ENCODE results near the gene ADCY2.

DNA sequence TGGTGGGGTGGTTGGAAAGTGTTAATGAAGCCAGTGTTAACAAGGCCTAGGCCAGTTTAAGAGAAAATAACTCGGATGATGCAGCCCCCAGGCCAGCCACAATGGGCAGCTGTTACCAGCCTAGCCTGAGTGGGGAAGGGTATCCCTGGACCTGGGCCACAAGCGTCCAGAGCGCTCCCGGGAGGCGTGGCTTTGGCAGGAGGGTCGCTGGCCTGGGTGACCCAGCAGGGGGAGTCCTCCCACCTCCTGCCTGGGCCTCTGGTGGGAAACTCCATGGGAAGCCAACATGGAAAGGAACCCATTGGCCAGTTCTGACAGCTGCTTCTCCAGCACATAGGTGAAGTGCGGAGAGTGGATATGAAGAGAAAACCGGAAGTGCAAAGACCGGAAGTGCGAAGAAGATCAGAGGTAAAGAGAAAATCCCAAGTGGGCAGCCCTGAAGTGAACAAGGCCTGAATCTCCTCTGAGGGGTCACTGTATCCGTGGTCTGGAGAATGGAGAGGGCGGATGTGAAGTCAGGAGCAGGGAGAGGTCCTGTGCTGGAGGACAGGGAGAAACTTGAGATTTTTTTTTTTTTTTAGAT, 79.0 kb downstream of the ADCY2 start:
- no peak for TF ChIP-seq SIN3A (IDR thresholded peaks at IDR 0.05; ENCODE audit: borderline replicate concordance, low read depth, low read length)
- TF ChIP-seq, protein P1, sequence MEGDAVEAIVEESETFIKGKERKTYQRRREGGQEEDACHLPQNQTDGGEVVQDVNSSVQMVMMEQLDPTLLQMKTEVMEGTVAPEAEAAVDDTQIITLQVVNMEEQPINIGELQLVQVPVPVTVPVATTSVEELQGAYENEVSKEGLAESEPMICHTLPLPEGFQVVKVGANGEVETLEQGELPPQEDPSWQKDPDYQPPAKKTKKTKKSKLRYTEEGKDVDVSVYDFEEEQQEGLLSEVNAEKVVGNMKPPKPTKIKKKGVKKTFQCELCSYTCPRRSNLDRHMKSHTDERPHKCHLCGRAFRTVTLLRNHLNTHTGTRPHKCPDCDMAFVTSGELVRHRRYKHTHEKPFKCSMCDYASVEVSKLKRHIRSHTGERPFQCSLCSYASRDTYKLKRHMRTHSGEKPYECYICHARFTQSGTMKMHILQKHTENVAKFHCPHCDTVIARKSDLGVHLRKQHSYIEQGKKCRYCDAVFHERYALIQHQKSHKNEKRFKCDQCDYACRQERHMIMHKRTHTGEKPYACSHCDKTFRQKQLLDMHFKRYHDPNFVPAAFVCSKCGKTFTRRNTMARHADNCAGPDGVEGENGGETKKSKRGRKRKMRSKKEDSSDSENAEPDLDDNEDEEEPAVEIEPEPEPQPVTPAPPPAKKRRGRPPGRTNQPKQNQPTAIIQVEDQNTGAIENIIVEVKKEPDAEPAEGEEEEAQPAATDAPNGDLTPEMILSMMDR (IDR thresholded peaks at IDR 0.05): no peak
- TF ChIP-seq POLR2AphosphoS5 (IDR thresholded peaks at IDR 0.05; ENCODE audit: low read depth, low read length): no peak
- TF ChIP-seq NRF1 (IDR thresholded peaks at IDR 0.05; ENCODE audit: low read depth, low read length): no peak
- TF ChIP-seq, protein P2, sequence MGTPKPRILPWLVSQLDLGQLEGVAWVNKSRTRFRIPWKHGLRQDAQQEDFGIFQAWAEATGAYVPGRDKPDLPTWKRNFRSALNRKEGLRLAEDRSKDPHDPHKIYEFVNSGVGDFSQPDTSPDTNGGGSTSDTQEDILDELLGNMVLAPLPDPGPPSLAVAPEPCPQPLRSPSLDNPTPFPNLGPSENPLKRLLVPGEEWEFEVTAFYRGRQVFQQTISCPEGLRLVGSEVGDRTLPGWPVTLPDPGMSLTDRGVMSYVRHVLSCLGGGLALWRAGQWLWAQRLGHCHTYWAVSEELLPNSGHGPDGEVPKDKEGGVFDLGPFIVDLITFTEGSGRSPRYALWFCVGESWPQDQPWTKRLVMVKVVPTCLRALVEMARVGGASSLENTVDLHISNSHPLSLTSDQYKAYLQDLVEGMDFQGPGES (IDR thresholded peaks at IDR 0.05; ENCODE audit: low read depth, low read length): no peak
- no peak for TF ChIP-seq JUND (IDR thresholded peaks at IDR 0.05)
- TF ChIP-seq YY1 (IDR thresholded peaks at IDR 0.05; ENCODE audit: low read depth): no peak
- TF ChIP-seq FOXJ3 (CRISPR knock-in tag; IDR thresholded peaks at IDR 0.05): no peak

Data from SK-N-SH (cell line).